H1 (cell line): ENCODE measurements around the gene RIMS3. TPM values are rescaled to one million over a fixed set of nuclear protein-coding genes. Genes with fewer than 3 reads are reported as not detected.
A peak's percentile ranks its signal among the peaks of the same experiment; 100 is the strongest.

Experiments used
- CTCF ChIP-seq, 3 experiments: IDR thresholded peaks; 1 replicate in 2 of 3; 2 replicates in 1 of 3; pipeline versions ENCODE4 v1.5.1 to v1.6.1; 2011; ENCODE audit warnings: low read length in 3 of 3, mild to moderate bottlenecking in 3 of 3, inconsistent platforms in 2 of 3, low read depth in 1 of 3, moderate library complexity in 1 of 3; ENCODE audit not compliant: insufficient read depth in 1 of 3; ENCODE audit errors: control extremely low read depth in 1 of 3
- JUND ChIP-seq: IDR thresholded peaks from 2 replicates; pipeline ENCODE4 v1.6.1; 2011; ENCODE audit warnings: mild to moderate bottlenecking, improper control_type of control experiment, low read length
- KDM1A ChIP-seq: fragments of 200-600, 300-600 bp; sonication (generic); IDR thresholded peaks from 2 replicates; pipeline ENCODE4 v1.7.1; 2016; ENCODE audit warnings: mild to moderate bottlenecking, low read length, borderline replicate concordance
- polyA plus RNA-seq, 7 experiments: library from polyadenylated mRNA; depleted of rRNA in 3 of 7; stranded (reverse) in 5 of 7; unstranded in 2 of 7; fragments of >200 nt in 5 of 7; fragments of 200-250 nt in 2 of 7; gene quantifications; 1 replicate in 5 of 7; 2 replicates in 1 of 7; 4 replicates in 1 of 7; pipeline versions ENCODE4 v1.2.1 to v1.2.3, GENCODE V29; 2011 to 2013; ENCODE audit warnings: missing spikeins in 2 of 7, mixed read lengths in 2 of 7
- total RNA-seq: library from RNA; stranded (reverse); fragmentation: NEBNext Ultra II Directional; extraction: Animal tissue kit (Norgen Biotek cat#: 25700); gene quantifications from 2 replicates; pipeline ENCODE4 v1.2.1, GENCODE V29; 2021

Gene RIMS3
- total and polyA plus RNA-seq, 2 of the 8 experiments (the other 6 are each of a cell fraction or from before 2014, with no cell fraction given) = 13.3 to 20.6 TPM

- TF ChIP-seq CTCF (IDR thresholded peaks at IDR 0.05; ENCODE audit: control extremely low read depth in 1 of 3, insufficient read depth in 1 of 3, low read depth in 1 of 3, low read length in 3 of 3) (peak; percentile 56 to 94 (median 88)), JUND (0 out of 2 replicates have a peak, but pooled peaks have one; percentile 8), KDM1A (no peak)
Measured at GRCh38 chr1:40612345-40612831, 53.1 kb downstream of the RIMS3 start (continued).
